Fibroblast of lung (primary cell): ENCODE results near the gene TFCP2. TPM values are rescaled to one million over a fixed set of nuclear protein-coding genes. Genes with fewer than 3 reads are reported as not detected.
A peak's percentile ranks its signal among the peaks of the same experiment; 100 is the strongest.

Experiments used
- DNase-seq, 2 donors: peaks; one replicate each; pipeline versions ENCODE4 v3.0.0 to v3.0.0-alpha.2; 2010; ENCODE audit warnings: low read depth in 2 of 2
- H2AFZ ChIP-seq: 2 replicates; pipeline ENCODE4 v1.5.1; 2012; ENCODE audit warnings: low read length, control low read depth, inconsistent platforms
- H3K27ac ChIP-seq: 2 replicates; pipeline ENCODE4 v1.5.1; 2011; ENCODE audit warnings: low read length, control low read depth; ENCODE audit not compliant: insufficient read depth
- H3K27me3 ChIP-seq: 2 replicates; pipeline ENCODE4 v1.5.1; 2011; ENCODE audit warnings: mild to moderate bottlenecking, low read length; ENCODE audit not compliant: control insufficient read depth, insufficient read depth
- H3K36me3 ChIP-seq: 2 replicates; pipeline ENCODE4 v1.5.1; 2011; ENCODE audit warnings: low read length; ENCODE audit not compliant: control insufficient read depth, insufficient read depth
- H3K4me1 ChIP-seq: 2 replicates; pipeline ENCODE4 v1.5.1; 2011; ENCODE audit warnings: low read length; ENCODE audit not compliant: control insufficient read depth, insufficient read depth; ENCODE audit errors: extremely low read depth
- H3K4me2 ChIP-seq: 2 replicates; pipeline ENCODE4 v1.5.1; 2011; ENCODE audit warnings: low read length, control low read depth; ENCODE audit not compliant: insufficient read depth; ENCODE audit errors: extremely low read depth
- H3K4me3 ChIP-seq, 4 experiments: fragments of 200-600 bp in 1 of 4; sonication (generic) in 1 of 4; replicated peaks in 1 of 4; 2 replicates each; pipeline ENCODE4 v1.5.1; 2011 to 2016; ENCODE audit warnings: low read length in 4 of 4, low read depth in 3 of 4, mild to moderate bottlenecking in 3 of 4, control low read depth in 2 of 4, inconsistent platforms in 1 of 4, mixed read lengths in 1 of 4; ENCODE audit not compliant: insufficient read depth in 1 of 4; ENCODE audit errors: control extremely low read depth in 1 of 4
- H3K79me2 ChIP-seq: 2 replicates; pipeline ENCODE4 v1.5.1; 2012; ENCODE audit warnings: mild to moderate bottlenecking, low read length, inconsistent platforms; ENCODE audit not compliant: control insufficient read depth, insufficient read depth
- H3K9ac ChIP-seq: 2 replicates; pipeline ENCODE4 v1.5.1; 2011; ENCODE audit warnings: mild to moderate bottlenecking, low read length, control low read depth; ENCODE audit not compliant: insufficient read depth
- H3K9me3 ChIP-seq: 2 replicates; pipeline ENCODE4 v1.5.1; 2012; ENCODE audit warnings: low read depth, low read length; ENCODE audit not compliant: control insufficient read depth, insufficient read depth
- H4K20me1 ChIP-seq: 2 replicates; pipeline ENCODE4 v1.5.1; 2011; ENCODE audit warnings: low read length; ENCODE audit not compliant: control insufficient read depth, insufficient read depth; ENCODE audit errors: extremely low read depth
- CTCF ChIP-seq, 2 donors: IDR thresholded peaks in 1 of 2; conservative IDR thresholded peaks in 1 of 2; 1 replicate in 1 of 2; 2 replicates in 1 of 2; pipeline ENCODE4 v1.5.1; 2011 to 2012; ENCODE audit warnings: low read length in 2 of 2, control low read depth in 1 of 2, inconsistent platforms in 1 of 2, low read depth in 1 of 2, mild to moderate bottlenecking in 1 of 2
- EZH2 ChIP-seq: IDR thresholded peaks from 2 replicates; pipeline ENCODE4 v1.5.1; 2012; ENCODE audit warnings: low read length, control low read depth, mild to moderate bottlenecking; ENCODE audit errors: missing control alignments
- polyA plus RNA-seq, 2 donors: library from polyadenylated mRNA; depleted of rRNA in 1 of 2; stranded (reverse) in 1 of 2; unstranded in 1 of 2; fragments of >200 nt; gene quantifications; 2 replicates each; pipeline ENCODE4 v1.2.1, GENCODE V29; 2011 to 2012; ENCODE audit warnings: missing spikeins in 1 of 2
- total RNA-seq: library from RNA; depleted of rRNA; stranded (reverse); fragments of >200 nt; gene quantifications from 2 replicates; pipeline ENCODE4 v1.2.1, GENCODE V29; 2014

Gene TFCP2
- total and polyA plus RNA-seq, 2 donors (not counting 1 experiment from before 2014, with no cell fraction given), result 9.4 to 23.0 TPM

GRCh38 chr12:51083126-51083833 is 89.7 kb downstream of the TFCP2 start, which contains the start of gene CSRNP2:
Gene CSRNP2, minus strand, starts transcription at chr12:51083596. Its CDS starts 7,035 bp downstream, at chr12:51076561.
- Histone ChIP-seq H3K4me1 (peaks cover 3% of the 10 kb centered on the region), H3K9ac (peak within 1 kb of the TSS; percentile 82), H3K27ac (peak within 1 kb of the TSS; percentile 83), H3K4me2 (peak within 1 kb of the TSS; percentile 92), H3K36me3 (no peaks in the 10 kb centered on the region), H3K4me3 (peak within 1 kb of the TSS; percentile 63 to 90 (median 85)), H2AFZ (peak within 1 kb of the TSS; percentile 49), H3K79me2 (peaks cover 32% of the 10 kb centered on the region), H3K27me3 (no peaks in the 10 kb centered on the region), H3K9me3 (no peaks in the 10 kb centered on the region), H4K20me1 (no peaks in the 10 kb centered on the region)
- TF ChIP-seq EZH2 (no peak), CTCF (conservative IDR thresholded peaks at IDR 0.05 in 1 of 2, IDR thresholded peaks at IDR 0.05 in 1 of 2; ENCODE audit: low read depth in 1 of 2, low read length in 2 of 2) (no peak)
- DNase-seq, result peak; percentile 95

GRCh38 chr12:51082561-51083125 is 90.3 kb downstream of the TFCP2 start:
- Histone ChIP-seq H3K4me2 (peak overlapping the region; percentile 92), H3K36me3 (no peaks in the 10 kb centered on the region), H3K9me3 (no peaks in the 10 kb centered on the region), H3K27ac (peak overlapping the region; percentile 83), H3K27me3 (no peaks in the 10 kb centered on the region), H3K4me1 (peaks cover 3% of the 10 kb centered on the region), H3K79me2 (peaks cover 38% of the 10 kb centered on the region), H3K9ac (peak overlapping the region; percentile 82), H4K20me1 (no peaks in the 10 kb centered on the region), H2AFZ (peak overlapping the region; percentile 1), H3K4me3 (peak overlapping the region; percentile 63 to 90 (median 85))
- DNase-seq, result peak; percentile 46 to 54
- TF ChIP-seq CTCF (conservative IDR thresholded peaks at IDR 0.05 in 1 of 2, IDR thresholded peaks at IDR 0.05 in 1 of 2; ENCODE audit: low read depth in 1 of 2, low read length in 2 of 2), result no peak

GRCh38 chr12:51081421-51081820 is 91.5 kb downstream of the TFCP2 start:
- no peak overlapping the region for H3K27ac ChIP-seq
- H3K36me3 ChIP-seq, result no peaks in the 10 kb centered on the region
- H3K27me3 ChIP-seq, result no peaks in the 10 kb centered on the region
- H4K20me1 ChIP-seq, result no peaks in the 10 kb centered on the region
- peak overlapping the region in 3 of 4 experiments; percentile 81 to 90 (median 89) for H3K4me3 ChIP-seq
- H3K9ac ChIP-seq, result no peak overlapping the region
- no peak for TF ChIP-seq EZH2
- TF ChIP-seq CTCF (conservative IDR thresholded peaks at IDR 0.05 in 1 of 2, IDR thresholded peaks at IDR 0.05 in 1 of 2; ENCODE audit: low read depth in 1 of 2, low read length in 2 of 2), result no peak
- no peaks in the 10 kb centered on the region for H3K9me3 ChIP-seq
- peak overlapping the region; percentile 92 for H3K4me2 ChIP-seq
- DNase-seq, result no peak
- H3K79me2 ChIP-seq, result peaks cover 48% of the 10 kb centered on the region
- H2AFZ ChIP-seq, result no peak overlapping the region
- peaks cover 3% of the 10 kb centered on the region for H3K4me1 ChIP-seq
